T-helper 22 cell (primary cell): ENCODE measurements around the gene CTIF.

Source experiments
- DNase-seq: peaks from one replicate; pipeline ENCODE4 v3.0.0-alpha.2; 2020; ENCODE audit warnings: low read depth

Gene CTIF

DNA sequence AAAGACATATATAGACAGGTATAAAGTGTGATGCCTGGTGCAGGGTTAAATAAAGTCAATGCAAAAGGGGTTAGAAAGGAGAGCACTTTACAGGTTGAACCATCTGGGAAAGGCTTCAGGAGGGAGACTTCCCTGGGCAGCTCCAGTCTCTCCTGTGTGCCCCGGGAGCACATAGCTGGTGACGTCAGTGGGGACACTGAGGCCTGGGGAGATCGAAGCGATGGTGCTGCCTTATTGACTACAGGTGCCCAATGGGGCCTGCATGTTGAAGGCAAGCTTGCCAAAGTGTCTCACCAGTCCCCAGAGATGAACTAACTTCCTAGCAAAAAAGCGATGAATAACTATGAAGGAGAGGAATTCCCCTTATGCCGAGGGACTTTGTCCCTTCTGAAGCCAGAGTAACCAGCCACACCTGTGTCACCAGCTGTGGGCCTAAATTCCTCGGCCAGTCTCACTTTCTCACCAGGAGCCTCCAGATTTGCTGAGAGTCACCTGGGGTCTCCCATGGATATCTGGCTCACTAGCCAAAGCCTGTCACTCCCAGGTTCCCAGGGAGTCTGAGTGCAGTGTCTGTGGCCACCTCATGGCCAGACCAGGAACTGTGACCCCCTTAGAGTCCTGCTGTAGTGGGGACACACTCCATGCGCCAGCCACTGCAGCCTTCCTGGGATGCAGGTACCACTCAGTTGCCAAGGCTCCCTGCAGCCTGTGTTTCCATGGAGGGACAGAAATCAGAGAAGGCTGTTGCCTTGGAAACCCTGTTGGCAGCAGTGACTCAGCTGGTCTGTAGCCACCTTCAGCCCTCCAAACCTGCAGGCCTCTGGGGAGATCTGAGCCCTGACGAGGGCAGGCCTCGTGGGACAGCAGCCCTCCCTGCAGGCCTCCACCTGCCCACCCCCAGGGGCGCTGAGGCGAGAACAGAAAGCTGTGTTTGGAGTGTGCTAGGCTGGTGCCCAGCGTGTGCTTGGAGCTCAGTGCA is 128.7 kb downstream of the CTIF start:
- DNase-seq = no peak

DNA sequence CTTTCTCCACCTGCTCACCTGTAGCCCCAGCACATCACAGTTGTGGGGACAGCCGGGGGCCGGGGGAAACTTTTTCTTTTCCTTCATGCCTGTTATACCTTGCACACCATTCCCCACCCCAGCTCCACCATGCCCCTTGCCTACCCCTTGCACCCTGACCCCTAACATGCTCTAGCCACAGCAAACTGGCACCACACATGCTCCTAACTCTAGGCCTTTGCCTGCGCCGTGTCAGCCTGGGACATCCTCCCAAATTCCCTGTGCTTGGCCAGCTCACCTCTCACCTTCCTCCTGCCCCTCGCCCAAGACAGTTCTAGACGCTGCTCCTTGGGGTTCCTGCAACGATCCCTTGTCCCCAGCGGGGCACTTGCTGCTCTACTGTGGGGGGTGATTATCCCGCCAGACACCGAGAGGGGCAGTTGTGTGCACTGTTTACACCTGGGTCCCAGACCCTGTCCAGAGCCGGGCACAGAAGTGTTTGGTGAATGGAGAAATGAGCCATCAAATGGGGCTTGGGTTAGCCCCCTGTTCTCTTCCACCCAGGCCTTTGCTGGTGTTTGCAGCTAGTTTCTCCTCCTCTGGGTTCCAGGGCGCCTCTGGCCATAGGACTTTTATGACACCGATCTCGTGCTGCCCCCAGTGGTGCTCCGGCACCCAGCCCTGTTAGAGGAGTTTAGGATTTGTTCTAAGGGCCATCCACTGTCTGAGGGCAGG is 129.8 kb downstream of the CTIF start:
- DNase-seq = no peak

DNA sequence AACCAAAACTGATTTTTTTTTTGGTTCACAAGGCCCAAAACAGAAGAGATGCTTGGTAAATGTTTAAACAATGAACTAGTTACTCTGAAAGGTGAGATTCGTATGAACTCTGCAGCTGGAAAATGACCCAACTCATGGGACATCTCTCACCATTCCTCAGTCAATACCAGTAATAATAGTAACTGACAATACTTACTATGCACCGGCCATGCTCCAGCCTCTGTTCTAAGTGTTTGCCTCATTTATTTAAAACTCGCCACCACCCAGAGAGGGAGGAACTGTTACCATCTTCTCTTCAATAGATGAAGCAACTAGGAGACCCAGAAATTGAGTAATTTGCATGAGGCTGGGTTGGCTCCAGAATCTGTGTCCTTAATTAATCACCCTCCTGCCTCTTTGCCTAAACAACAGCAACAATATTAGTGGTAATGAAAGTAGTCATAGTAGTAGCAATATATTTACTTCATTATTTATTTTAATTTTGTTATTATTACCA is 130.4 kb downstream of the CTIF start:
- DNase-seq = no peak

DNA sequence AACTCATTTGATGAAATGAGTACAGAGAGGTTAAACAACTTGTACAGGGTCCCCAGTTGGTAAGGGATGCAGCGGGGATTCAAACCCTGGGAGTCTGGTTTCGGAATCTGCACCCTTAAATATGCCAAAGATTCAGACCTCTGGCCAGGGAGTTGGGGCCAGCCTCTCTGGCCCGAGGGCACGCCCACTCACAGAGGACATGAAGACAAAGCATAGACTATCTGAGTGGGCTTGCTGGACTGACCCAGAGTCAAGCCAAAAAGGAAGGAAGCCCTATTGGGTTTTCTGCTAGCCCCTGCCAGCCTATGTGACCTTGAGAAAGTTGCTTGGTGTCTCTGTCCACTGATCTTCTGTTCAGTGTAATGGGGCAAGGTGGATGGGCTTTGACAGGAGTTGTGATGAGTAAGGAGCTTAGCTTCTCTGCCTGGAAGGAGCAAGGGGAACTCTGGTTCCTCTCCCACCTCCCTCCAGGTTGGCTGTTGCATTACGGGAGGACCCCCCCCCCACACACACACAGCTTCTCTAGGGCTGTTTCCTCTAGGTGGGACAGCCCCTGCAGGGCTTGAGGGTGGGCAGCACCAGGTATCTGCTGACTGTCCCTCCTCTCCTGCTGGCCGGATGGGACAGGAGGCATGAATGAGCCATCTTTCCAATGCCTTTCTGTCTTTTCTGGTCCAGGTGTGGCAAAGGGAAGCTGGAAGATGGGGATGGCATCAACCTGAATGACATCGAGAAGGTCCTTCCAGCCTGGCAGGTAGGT is 131.3 kb downstream of the CTIF start:
- DNase-seq = no peak

DNA sequence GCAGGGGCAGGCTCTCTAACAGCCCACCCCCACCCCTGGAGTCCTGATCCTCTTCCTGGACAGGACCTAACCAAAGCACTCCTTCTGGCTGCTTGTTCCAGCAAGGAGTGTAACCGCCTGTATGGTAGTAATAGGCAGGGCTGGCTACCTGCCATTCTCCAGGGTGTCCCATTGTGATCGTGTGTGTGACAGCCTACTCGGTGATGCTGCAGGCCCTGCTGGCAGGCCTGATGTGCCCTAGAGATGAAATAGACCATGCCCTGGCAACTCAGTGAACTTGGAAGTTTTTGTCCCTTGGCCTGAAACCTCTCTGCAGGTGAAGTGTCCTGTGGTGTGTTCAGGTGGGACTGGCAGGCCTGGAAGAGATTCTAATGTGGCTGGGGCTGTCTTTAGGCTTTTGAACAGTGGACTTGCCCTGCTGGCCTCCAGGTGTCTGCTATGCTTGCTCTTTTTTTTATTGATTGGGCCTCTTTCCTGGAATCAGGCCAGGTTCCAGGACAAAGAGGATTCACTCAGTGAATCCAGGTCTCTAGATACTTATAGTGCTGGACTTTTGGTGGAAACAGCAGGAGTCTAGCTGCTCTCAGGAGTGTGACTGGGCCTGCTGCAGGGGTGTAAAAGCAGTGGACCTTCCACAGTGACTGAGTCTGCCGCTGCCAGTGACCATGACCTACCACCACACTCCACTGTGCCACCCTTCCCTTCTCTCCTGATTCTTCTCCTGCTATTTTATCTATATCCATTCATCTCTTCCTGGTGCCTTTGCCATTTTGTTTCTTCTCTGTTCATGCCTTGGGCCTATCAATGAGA is 132.1 kb downstream of the CTIF start:
- no peak for DNase-seq

DNA sequence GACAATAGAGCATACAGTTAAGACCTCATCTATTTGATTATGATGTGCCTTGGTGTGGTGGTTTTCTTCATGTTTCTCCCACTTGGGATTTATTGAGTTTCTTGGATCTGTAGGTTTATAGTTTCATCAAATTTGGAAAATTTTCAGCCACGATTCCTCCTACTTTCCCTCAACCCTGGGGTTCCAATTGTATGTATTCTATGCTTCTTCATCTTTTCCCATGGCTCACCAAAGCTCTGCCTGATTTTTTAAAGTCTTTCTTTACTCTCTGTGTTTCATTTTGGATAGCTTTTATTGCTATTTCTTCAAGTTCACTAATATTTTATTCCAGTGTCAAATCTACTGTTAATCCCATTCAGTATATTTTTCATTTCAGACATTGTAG is 132.7 kb downstream of the CTIF start:
- DNase-seq = no peak

DNA sequence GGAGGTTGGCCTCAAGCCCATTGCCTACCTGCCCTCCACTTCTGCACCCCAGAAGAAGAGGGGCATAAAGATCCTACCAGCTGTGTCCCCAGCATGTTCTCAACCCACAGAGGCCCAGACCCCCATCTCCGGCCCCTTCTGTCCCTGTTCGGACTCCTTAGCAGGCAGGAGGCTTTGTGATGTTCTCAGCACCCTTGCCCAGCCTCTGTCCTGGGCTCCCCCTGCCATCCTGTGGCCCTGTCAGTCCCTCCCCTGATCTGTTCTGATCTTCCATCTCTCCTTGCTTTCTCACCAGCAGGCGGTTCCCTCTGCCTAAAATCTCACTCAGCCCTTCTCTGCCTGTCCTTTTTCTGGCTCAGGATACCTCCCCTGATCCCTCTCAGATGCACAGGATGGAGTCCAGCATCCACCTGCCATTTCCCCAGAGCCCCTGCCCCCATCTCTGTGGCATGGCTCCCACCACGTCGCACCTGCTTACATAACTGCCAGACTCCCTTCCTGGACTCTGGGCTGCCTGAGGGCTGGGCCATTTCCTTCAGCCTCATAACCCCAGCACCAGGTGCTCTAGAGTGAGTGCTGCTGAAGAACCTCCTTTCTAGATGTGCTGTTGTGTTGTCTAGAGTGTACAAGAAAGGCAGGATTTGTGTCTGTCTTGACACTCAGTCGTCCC is 134.0 kb downstream of the CTIF start:
- DNase-seq = no peak

DNA sequence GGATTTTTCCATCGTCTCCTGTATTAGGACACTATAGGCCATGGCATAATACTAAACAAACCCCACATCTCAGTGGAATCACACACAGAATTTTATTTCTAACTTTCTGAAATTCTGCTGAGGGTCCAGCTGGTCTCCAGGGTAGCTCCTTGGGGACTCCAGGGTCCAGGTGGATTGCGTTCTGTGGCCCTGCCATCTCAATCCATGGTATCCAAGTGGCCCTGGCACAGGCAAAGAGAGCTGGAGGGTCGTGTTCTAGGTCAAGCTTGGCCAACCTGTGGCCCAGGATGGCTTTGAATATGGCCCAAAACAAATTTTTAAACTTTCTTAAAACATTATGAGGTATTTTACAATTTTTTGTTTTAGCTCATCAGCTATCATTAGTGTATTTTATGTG is 134.6 kb downstream of the CTIF start:
- no peak for DNase-seq

DNA sequence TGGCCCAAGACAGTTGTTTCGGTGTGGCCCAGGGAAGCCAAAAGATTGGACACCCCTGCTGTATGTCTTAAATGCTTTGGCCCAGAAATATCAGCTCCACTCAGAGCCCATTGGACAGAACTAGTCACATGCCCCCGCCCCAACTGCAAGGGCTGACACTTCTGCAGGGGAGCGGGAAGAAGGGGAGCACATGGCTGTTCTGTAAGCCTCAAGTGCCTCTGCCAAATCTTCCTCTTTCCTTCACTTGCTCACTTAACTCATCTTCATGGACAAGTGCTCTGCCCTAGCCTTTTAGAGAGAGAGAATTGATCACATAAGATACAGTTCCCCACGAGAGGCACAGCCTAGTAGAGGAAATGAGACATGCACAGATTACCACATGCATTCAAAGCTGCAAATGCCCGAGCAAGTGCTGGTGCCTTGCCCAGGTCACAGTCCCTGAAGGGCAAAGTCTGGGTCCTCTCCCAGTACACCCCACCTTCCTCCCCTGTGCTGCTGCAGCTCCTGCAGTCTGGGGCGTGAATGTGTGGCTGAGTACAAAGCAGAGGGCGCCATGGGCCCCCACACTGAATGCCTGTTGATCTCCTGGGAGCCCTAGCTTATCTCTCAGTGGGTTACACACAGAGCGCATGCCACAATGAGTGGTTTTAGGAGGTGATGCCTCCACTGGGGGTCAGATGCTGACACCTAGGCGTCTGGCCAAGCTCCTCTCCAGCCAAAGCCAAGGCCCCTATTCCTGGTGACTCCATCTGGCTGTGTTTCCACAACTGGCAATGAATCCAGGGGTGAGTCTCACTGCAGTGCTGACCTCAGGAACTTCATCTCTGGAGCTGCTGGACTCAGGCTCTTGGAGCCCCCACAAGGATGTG is 135.3 kb downstream of the CTIF start:
- DNase-seq = no peak

DNA sequence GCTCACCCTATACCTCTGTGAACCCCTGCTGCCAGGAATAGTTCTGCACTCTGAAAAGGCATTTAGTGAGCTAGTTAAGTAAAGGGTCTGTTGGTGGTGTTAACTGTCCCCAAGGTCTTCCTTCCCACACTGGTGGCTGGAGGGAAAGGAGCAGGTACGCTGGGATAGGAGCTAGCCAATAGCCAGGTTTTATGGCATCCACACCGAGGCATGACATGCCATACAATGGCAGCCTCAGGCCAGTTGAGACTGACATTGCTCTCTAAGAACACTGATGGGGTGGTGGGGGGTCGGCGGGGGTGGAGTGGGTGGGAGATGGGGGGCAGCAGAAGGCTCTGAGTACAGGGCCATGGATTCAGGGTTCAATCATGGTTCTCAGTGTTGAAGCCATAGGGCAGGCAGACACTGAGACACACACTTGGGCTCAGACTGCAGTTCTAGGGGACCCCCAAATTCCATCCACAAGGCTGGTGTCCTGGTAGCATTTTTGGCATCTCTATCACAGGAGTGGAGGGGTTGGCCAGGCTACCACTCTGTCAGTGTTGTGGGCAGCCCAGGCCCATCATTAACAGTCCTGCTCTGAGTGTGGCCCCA is 136.0 kb downstream of the CTIF start:
- no peak for DNase-seq

DNA sequence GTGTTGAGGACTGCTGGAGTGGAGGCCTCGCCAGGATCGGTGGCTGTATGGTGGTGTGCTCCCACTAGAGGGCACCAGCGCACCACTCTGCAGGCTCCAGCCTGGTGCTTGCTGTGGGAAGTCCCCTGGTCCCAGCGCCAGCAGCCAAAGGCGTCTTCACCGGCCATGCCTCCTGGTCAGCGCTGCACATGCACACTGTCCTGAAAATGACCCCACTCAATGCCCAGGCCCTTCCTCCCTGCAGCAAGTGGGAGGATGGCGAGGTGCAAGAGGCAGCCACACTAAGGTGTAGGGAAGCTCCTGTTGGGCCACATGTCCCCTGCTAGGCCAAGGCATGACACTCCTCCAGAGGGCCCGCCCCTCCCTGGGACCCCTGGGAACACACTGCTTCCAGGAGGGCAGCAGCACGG is 136.5 kb downstream of the CTIF start:
- DNase-seq = peak; percentile 48

DNA sequence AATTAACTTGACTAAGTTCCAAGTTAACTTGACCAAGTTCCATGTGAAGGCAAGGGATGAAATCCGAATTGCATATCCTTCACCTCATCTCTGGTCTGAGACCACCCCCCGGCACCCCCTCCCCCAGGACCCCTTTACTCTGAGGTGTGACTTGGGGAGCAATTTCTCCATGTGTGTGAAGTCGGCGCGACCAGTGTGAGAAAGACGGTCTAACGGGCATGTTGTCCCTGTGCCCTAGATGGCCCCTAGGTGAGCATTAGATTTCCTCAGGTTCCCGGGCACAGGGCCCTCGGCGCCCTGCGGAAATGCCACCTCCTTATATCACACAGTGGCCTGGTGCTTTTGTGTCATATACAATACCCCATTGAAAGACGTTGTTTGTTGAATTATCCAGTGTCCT is 137.1 kb downstream of the CTIF start:
- no peak for DNase-seq

DNA sequence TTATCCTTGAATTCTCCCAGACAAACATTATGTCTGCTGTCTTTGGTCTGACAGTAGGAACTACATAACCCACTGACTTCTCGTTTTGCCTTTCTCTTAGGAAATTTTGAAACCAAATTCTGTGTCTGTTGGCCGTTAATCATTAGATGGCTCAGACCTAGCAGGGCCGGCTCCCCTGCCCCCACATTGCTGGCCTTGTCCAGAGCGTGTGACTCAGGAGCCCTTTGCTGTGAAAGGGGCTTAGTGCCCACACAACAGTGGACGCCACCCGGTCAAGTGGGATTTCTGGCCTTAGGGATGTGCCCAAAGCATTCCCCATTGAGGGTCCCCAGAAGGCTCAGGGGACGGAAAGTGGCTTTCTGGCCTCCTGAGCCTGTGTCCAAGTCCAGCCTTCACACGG is 137.5 kb downstream of the CTIF start:
- no peak for DNase-seq

DNA sequence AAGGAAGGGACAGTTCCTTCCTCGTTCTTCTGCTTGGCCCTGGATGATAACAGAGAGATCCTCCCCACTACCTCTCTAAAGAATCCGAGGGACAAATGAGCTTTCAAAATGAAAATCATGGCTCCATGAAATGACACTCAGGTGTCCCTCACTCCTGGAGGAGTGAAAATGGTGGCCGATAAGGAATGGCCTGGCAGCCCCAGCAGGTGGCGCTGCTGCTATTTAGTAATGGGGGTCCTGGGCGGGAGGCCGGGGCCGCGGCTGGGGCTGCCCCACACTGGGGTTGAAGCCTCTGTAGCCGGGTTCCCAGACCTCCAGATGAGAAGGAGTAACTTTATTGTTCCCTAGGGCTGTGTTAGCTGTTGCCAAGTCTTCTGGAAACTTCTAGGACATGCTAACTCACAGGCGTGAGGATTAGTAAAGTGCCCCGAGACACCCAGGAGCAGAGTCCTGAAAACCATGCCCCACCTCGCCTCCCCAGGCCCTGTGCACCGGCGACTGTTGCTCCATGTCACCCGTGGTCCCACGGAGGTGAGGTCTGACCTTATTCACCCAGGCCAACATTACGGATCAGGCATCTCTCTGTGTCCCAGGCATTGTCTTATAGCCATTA is 138.0 kb downstream of the CTIF start:
- DNase-seq = peak; percentile 10

DNA sequence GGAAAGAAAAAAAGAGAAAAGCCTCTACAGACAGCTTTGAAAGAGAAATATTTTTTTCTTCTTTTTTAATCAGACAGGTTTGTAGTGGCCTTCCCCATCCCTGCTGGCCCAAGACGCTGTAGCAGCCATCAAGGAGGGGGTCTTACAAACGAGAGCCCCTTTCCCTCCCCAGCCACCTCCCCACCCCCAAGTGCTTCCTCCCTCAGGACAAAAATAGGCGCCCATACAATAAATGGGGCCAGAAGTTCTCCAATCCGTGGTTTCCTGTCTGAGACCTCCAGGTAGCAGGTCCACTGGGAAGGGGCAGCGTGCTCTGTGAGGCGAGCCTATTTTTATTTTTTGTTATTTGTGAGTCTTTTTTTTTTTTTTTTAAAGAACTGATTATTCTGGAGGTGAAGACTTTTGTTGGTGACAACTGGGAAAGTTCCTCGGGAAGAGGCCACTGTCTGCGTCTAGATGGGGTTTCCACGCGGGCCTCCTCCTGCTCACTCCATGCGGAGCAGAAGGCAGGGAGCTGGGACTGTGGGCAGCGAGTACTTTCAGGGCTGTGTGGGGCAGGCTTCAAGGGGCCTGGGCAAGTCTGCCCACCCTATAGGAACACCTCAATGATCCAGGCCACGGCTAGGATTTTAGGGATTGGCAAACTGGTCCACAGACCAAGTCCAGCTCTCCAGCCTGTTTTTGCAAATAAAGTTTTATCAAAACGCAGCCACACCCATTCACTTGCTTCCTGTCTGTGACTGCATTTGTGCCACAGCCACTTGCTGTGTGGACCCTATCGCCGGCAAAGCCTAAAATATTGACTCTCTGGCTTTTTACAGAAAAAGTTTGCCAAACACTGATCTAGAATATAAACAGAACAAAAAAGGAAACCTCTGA is 139.6 kb downstream of the CTIF start:
- no peak for DNase-seq

DNA sequence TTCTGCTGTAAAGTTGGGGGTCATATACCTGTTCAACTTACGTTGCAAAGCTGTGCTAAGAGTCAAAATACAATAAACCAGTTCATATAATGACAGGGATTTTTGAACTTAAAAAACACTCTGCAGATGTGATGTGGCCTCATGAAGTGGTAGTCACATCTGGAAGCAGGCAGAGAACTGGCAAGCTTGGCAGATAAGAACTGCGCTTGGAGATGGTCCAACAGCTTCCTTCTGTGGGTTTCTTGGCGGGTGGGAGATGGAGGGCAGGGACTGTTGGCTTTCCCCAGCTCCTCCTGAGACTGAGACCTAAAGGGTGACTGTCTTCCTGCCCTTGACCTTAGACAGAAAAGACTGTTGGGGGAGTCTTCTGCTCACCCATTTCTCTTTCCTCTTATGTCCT is 140.4 kb downstream of the CTIF start:
- no peak for DNase-seq

DNA sequence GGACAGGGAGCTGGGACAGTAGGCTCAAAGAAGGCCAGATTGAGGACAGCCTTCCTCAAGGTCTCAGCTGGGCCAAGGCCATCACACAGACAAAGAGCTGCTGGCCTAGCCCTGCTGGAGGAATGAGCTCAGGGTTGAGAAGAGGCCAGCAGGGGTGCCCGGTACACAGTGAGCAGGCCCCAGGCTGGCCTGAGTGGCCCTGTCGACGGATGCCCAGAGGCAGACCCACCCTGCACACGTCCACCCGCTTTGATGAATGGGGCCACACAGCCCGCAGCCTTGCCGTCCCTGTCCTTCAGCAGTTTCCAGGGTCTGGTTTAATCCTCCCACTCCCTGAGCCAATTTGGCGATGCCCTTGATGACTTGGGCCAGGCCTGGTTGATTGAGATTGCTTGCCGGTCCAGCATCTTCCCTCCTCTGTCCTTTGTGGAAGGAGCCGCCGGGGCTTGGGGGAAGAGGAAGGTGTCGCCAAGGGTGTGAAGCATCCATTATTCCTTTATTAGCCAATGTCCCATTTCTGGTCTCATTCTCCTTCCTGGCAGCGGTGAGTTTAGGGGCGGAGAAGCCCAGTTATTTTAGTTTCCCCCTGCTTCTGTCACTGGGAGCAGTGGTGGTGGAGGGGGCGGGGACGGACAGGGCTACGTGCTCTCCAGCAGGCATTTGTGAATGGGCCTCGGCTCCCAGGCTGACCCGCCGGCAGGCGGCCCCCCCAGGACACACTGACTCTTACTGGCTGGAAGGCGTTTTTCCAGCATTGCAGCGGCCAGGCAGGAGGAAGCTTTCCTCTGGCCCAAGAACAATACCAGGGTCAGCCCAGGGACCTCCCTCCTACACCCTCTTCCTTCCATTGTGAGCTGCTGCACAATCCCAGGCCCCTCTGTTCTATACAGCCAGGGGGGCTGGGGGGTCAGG is 141.8 kb downstream of the CTIF start:
- DNase-seq = no peak
